K562 (cell line): ENCODE measurements around the gene GPR148. TPM values are rescaled to one million over a fixed set of nuclear protein-coding genes. Genes with fewer than 3 reads are reported as not detected.

Source experiments
- ATAC-seq: fragments of 200-7000 bp; cut with Tn5 transposase; 3 replicates; pipeline ENCODE4 v1.9.1; 2020; ENCODE audit warnings: moderate library complexity
- BruUV-seq: library from RNA; stranded (reverse); fragments of 400-500 nt; replicated peaks from 2 replicates; lab custom pipeline; 2021; lab: Mats Ljungman, UMichigan
- CTCF ChIA-PET: fragments of 300-600 bp; formaldehyde crosslinking; extraction: SDS; loops from one replicate; lab custom pipeline; 2021; ENCODE audit warnings: low intra/inter-chr PET ratio; lab: Yijun Ruan, JAX
- POLR2A ChIA-PET: fragments of 300-600, 350-650 bp; sonication (Branson Sonifier 250); formaldehyde crosslinking; extraction: SDS; loops from one replicate; lab custom pipeline; 2021; ENCODE audit warnings: antibody characterized with exemption, inconsistent platforms; lab: Yijun Ruan, JAX
- DNase-seq, 4 experiments: peaks; one replicate each; pipeline versions ENCODE4 v3.0.0 to v3.0.0-alpha.2; 2011 to 2018; ENCODE audit warnings: low spot score in 3 of 4, mixed read lengths in 3 of 4; ENCODE audit errors: extremely low read depth in 1 of 4
- FAIRE-seq: peaks from 2 replicates; lab custom pipeline; 2011; peaks lifted over from hg19 to GRCh38; lab: Jason Lieb, UNC
- H2AFZ ChIP-seq: 2 replicates; pipeline ENCODE4 v1.6.0; 2011; ENCODE audit warnings: low read depth, low read length, control low read depth, inconsistent platforms
- H3K27ac ChIP-seq: fragments of 200-600 bp; 3 replicates; pipeline ENCODE4 v1.8.0; 2011; ENCODE audit warnings: low read depth, mild to moderate bottlenecking, control low read depth, inconsistent platforms, low read length, moderate library complexity, mixed read lengths; ENCODE audit errors: extremely low read depth
- H3K27me3 ChIP-seq, 2 experiments: fragments of 300-600 bp in 1 of 2; 2 replicates in 1 of 2; 3 replicates in 1 of 2; pipeline versions ENCODE4 v1.6.0 to v1.8.0; 2011; ENCODE audit warnings: inconsistent platforms in 2 of 2, low read length in 2 of 2, mild to moderate bottlenecking in 1 of 2, mixed read lengths in 1 of 2, moderate library complexity in 1 of 2; ENCODE audit not compliant: control insufficient read depth in 2 of 2, insufficient read depth in 2 of 2
- H3K36me3 ChIP-seq: fragments of 300-600 bp; 3 replicates; pipeline ENCODE4 v1.8.0; 2011; ENCODE audit warnings: mild to moderate bottlenecking, low read length, inconsistent platforms; ENCODE audit not compliant: control insufficient read depth, insufficient read depth
- H3K4me1 ChIP-seq, 2 experiments: fragments of 200-600 bp in 1 of 2; replicated peaks in 1 of 2; 2 replicates in 1 of 2; 3 replicates in 1 of 2; pipeline versions ENCODE4 v1.5.1 to v1.8.0; 2011; ENCODE audit warnings: inconsistent platforms in 2 of 2, low read length in 2 of 2, mild to moderate bottlenecking in 1 of 2, mixed read lengths in 1 of 2, moderate library complexity in 1 of 2; ENCODE audit not compliant: control insufficient read depth in 2 of 2, insufficient read depth in 2 of 2
- H3K4me2 ChIP-seq: 2 replicates; pipeline ENCODE4 v1.6.1; 2011; ENCODE audit warnings: low read length, control low read depth, inconsistent platforms, mixed read lengths; ENCODE audit not compliant: insufficient read depth
- H3K4me3 ChIP-seq: fragments of 200-600 bp; sonication (generic), shearing (Covaris generic); 2 replicates; pipeline ENCODE4 v1.5.1; 2016; ENCODE audit warnings: control low read depth, inconsistent platforms
- H3K79me2 ChIP-seq: fragments of 200-600 bp; 3 replicates; pipeline ENCODE4 v1.8.0; 2011; ENCODE audit warnings: low read length, inconsistent platforms; ENCODE audit not compliant: control insufficient read depth, insufficient read depth
- H3K9ac ChIP-seq, 2 experiments: 2 replicates each; pipeline versions ENCODE4 v1.6.0 to v1.6.1; 2011; ENCODE audit warnings: low read depth in 2 of 2, low read length in 2 of 2, control low read depth in 1 of 2, inconsistent platforms in 1 of 2, mild to moderate bottlenecking in 1 of 2, mixed read lengths in 1 of 2; ENCODE audit not compliant: insufficient read depth in 1 of 2
- H3K9me1 ChIP-seq: one replicate; pipeline ENCODE4 v1.6.0; 2011; ENCODE audit warnings: inconsistent platforms, mild to moderate bottlenecking, low read length, moderate library complexity; ENCODE audit not compliant: control insufficient read depth, insufficient read depth
- H3K9me3 ChIP-seq: replicated peaks from 2 replicates; pipeline ENCODE4 v1.5.1; 2011; ENCODE audit warnings: low read depth, low read length, inconsistent platforms; ENCODE audit not compliant: control insufficient read depth, insufficient read depth
- H4K20me1 ChIP-seq: replicated peaks from 2 replicates; pipeline ENCODE4 v1.6.1; 2011; ENCODE audit warnings: low read length, inconsistent platforms, mixed read lengths; ENCODE audit not compliant: control insufficient read depth, insufficient read depth
- JUNB ChIP-seq: fragments of 450-650 bp; formaldehyde crosslinking; conservative IDR thresholded peaks from 2 replicates; pipeline ENCODE4 v1.4.0; 2020; ENCODE audit warnings: mild to moderate bottlenecking
- MBD2 ChIP-seq: sonication (generic); IDR thresholded peaks from 2 replicates; pipeline ENCODE4 v1.6.1; 2016; ENCODE audit warnings: low read depth, borderline replicate concordance
- PYGO2 ChIP-seq: fragments of 450-650 bp; IDR thresholded peaks from 2 replicates; pipeline ENCODE4 v1.6.1; 2016; ENCODE audit warnings: mild to moderate bottlenecking, missing genetic modification characterization, moderate library complexity, missing compliant biosample characterization
- RFX5 ChIP-seq: IDR thresholded peaks from 2 replicates; pipeline ENCODE4 v1.6.1; 2011; ENCODE audit warnings: low read depth, mild to moderate bottlenecking, improper control_type of control experiment, low read length
- WGBS: fragments of 100-300 bp; shearing (Covaris generic); methylation state at CpG from one replicate; pipeline ENCODE4 v1.1.6; 2016; ENCODE audit warnings: low coverage, mixed read lengths; ENCODE audit not compliant: insufficient coverage; ENCODE audit errors: missing lambda C conversion rate; 5-methylcytosine and 5-hydroxymethylcytosine counted together
- in situ Hi-C: fragments of 300-500 bp; cut with MboI; formaldehyde crosslinking; loops from 4 replicates; pipeline ENCODE4 v1.15.0; 2018; ENCODE audit warnings: inconsistent platforms, mixed read lengths
- intact Hi-C: fragments of 100-400 bp; cut with micrococcal nuclease; formaldehyde crosslinking; loops from 2 replicates; pipeline ENCODE4 v1.14.2; 2022
- polyA plus RNA-seq, 8 experiments: library from polyadenylated mRNA; depleted of rRNA in 4 of 8; stranded (reverse) in 5 of 8; unstranded in 3 of 8; fragments of >200 nt; fragmentation: Nextera tagmentation in 2 of 8; fragmentation: Illumina TruSeq in 1 of 8; extraction: Ambion mirVana in 2 of 8; extraction: Trizol in 1 of 8; gene quantifications; 2 replicates each; pipeline versions ENCODE4 v1.2.1 to v1.2.3, GENCODE V29; 2011 to 2014; ENCODE audit warnings: inconsistent platforms in 1 of 8, missing spikeins in 1 of 8
- total RNA-seq, 7 experiments: library from RNA; depleted of rRNA in 6 of 7; stranded (reverse); fragments of >200 nt in 6 of 7; fragmentation: Illumina TruSeq in 2 of 7; extraction: Trizol in 2 of 7; gene quantifications; 2 replicates each; pipeline versions ENCODE4 v1.2.1 to v1.2.3, GENCODE V29; 2011 to 2021; ENCODE audit warnings: low replicate concordance in 1 of 7
- TF ChIP-seq, protein P1 (sequence below): sonication (generic); formaldehyde crosslinking; IDR thresholded peaks from 2 replicates; pipeline ENCODE4 v1.4.0; 2020; ENCODE audit warnings: mild to moderate bottlenecking, missing genetic modification reagents

GPR148 gene
- total and polyA plus RNA-seq, 9 of the 15 experiments (the other 6 are each of a cell fraction or from before 2014, with no cell fraction given) = not detected

DNA sequence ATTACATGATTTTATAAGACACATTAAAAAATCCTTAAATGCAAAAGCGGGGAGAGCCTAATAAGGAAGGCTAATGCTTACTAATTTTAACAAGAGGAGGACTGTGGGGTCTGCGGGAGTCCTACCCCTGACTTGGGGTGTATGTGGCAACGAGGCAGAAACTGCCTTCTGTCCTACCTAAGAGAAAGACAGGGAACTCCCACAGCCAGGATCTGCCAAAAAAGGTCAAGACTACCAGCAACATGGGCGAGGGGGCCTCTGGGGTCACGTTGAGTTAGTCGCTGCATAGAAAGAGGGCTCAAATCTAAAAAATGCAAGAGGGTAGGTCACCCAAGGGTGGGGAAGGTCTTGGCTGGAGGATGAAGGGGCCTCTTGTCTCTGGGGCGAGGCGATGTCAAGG, 25.9 kb downstream of the GPR148 start:
- intact Hi-C loops (no loop called here), in situ Hi-C loops (no loop called here)
- H3K9me3 ChIP-seq = no peaks in the 10 kb centered on the region
- H4K20me1 ChIP-seq = no peaks in the 10 kb centered on the region; the same call in 1 of the 2 replicates
- no TSS peak for BruUV-seq
- H3K36me3 ChIP-seq = no peaks in the 10 kb centered on the region
- no peak overlapping the region for H3K9ac ChIP-seq
- ChIA-PET CTCF (no interaction called here), POLR2A (no interaction called here)
- H3K4me1 ChIP-seq = peaks cover 0 to 12% of the 10 kb centered on the region in 2 experiments; a peak in 2 of 5 replicates
- no peak overlapping the region for H3K4me3 ChIP-seq
- no peak for ATAC-seq
- DNase-seq = no peak
- no peak overlapping the region for H2AFZ ChIP-seq
- TF ChIP-seq PYGO2 (tag) = no peak
- TF ChIP-seq, protein P1, sequence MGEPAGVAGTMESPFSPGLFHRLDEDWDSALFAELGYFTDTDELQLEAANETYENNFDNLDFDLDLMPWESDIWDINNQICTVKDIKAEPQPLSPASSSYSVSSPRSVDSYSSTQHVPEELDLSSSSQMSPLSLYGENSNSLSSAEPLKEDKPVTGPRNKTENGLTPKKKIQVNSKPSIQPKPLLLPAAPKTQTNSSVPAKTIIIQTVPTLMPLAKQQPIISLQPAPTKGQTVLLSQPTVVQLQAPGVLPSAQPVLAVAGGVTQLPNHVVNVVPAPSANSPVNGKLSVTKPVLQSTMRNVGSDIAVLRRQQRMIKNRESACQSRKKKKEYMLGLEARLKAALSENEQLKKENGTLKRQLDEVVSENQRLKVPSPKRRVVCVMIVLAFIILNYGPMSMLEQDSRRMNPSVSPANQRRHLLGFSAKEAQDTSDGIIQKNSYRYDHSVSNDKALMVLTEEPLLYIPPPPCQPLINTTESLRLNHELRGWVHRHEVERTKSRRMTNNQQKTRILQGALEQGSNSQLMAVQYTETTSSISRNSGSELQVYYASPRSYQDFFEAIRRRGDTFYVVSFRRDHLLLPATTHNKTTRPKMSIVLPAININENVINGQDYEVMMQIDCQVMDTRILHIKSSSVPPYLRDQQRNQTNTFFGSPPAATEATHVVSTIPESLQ (CRISPR knock-in tag) = no peak
- TF ChIP-seq JUNB = no peak
- TF ChIP-seq RFX5 = no peak
- no peak for TF ChIP-seq MBD2
- no peak overlapping the region for H3K27ac ChIP-seq
- FAIRE-seq = no peak
- no peaks in the 10 kb centered on the region for H3K9me1 ChIP-seq
- under 1% methylated on average over 8 of the region's 8 CpGs for WGBS
- peaks cover 7 to 42% of the 10 kb centered on the region in 2 experiments; a peak in 4 of 5 replicates for H3K27me3 ChIP-seq
- no peaks in the 10 kb centered on the region for H3K79me2 ChIP-seq
- H3K4me2 ChIP-seq = no peak overlapping the region
